ENCODE results near the gene HOXC6. TPM values are rescaled to one million over a fixed set of nuclear protein-coding genes. Genes with fewer than 3 reads are reported as not detected.

Gene HOXC6
- total RNA-seq, 1 donor, result 7.2 TPM

- no peak overlapping the region for H3K4me3 ChIP-seq (ENCODE audit: insufficient read depth, low read length)
- DNase-seq (ENCODE audit: insufficient read length, low spot score, missing footprints), result peak; percentile 37
- H3K4me2 ChIP-seq (ENCODE audit: insufficient read depth, low read length), result no peak overlapping the region
- peaks cover 6% of the 10 kb centered on the region for H3K4me1 ChIP-seq (ENCODE audit: insufficient read depth, low read length)
- no peaks in the 10 kb centered on the region for H3K27me3 ChIP-seq (ENCODE audit: insufficient read depth, low read length)
- TF ChIP-seq, protein P1, sequence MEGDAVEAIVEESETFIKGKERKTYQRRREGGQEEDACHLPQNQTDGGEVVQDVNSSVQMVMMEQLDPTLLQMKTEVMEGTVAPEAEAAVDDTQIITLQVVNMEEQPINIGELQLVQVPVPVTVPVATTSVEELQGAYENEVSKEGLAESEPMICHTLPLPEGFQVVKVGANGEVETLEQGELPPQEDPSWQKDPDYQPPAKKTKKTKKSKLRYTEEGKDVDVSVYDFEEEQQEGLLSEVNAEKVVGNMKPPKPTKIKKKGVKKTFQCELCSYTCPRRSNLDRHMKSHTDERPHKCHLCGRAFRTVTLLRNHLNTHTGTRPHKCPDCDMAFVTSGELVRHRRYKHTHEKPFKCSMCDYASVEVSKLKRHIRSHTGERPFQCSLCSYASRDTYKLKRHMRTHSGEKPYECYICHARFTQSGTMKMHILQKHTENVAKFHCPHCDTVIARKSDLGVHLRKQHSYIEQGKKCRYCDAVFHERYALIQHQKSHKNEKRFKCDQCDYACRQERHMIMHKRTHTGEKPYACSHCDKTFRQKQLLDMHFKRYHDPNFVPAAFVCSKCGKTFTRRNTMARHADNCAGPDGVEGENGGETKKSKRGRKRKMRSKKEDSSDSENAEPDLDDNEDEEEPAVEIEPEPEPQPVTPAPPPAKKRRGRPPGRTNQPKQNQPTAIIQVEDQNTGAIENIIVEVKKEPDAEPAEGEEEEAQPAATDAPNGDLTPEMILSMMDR (IDR thresholded peaks at IDR 0.05; ENCODE audit: extremely low read depth, low read depth, low read length), result no peak
- H3K9me3 ChIP-seq (ENCODE audit: low read depth, low read length), result no peaks in the 10 kb centered on the region
- H2AFZ ChIP-seq (ENCODE audit: low read length), result no peak overlapping the region
- H4K20me1 ChIP-seq (ENCODE audit: insufficient read depth, low read length), result peaks cover 19% of the 10 kb centered on the region
- H3K79me2 ChIP-seq (ENCODE audit: insufficient read depth, low read length), result peaks cover 7% of the 10 kb centered on the region
- no peak overlapping the region for H3K27ac ChIP-seq (ENCODE audit: low read depth, low read length)
- H3K36me3 ChIP-seq (ENCODE audit: insufficient read depth, low read length), result no peaks in the 10 kb centered on the region
Measured at GRCh38 chr12:54055552-54055951, 27.3 kb downstream of the HOXC6 start.

GRCh38 chr12:54056110-54056509 is 27.9 kb downstream of the HOXC6 start:
- Histone ChIP-seq H3K79me2 (ENCODE audit: insufficient read depth, low read length) (peaks cover 7% of the 10 kb centered on the region), H3K9me3 (ENCODE audit: low read depth, low read length) (no peaks in the 10 kb centered on the region), H3K4me2 (ENCODE audit: insufficient read depth, low read length) (no peak overlapping the region), H3K27ac (ENCODE audit: low read depth, low read length) (no peak overlapping the region), H3K36me3 (ENCODE audit: insufficient read depth, low read length) (no peaks in the 10 kb centered on the region), H4K20me1 (ENCODE audit: insufficient read depth, low read length) (peaks cover 19% of the 10 kb centered on the region), H3K4me3 (ENCODE audit: insufficient read depth, low read length) (no peak overlapping the region), H2AFZ (ENCODE audit: low read length) (no peak overlapping the region), H3K27me3 (ENCODE audit: insufficient read depth, low read length) (no peaks in the 10 kb centered on the region), H3K4me1 (ENCODE audit: insufficient read depth, low read length) (peaks cover 6% of the 10 kb centered on the region)
- peak; percentile 27 for DNase-seq (ENCODE audit: insufficient read length, low spot score, missing footprints)
- TF ChIP-seq, protein P1 (IDR thresholded peaks at IDR 0.05; ENCODE audit: extremely low read depth, low read depth, low read length), result no peak

- Histone ChIP-seq H2AFZ (ENCODE audit: low read length) (no peak overlapping the region), H3K4me1 (ENCODE audit: insufficient read depth, low read length) (peaks cover 6% of the 10 kb centered on the region), H3K27me3 (ENCODE audit: insufficient read depth, low read length) (no peaks in the 10 kb centered on the region), H3K9me3 (ENCODE audit: low read depth, low read length) (no peaks in the 10 kb centered on the region), H3K27ac (ENCODE audit: low read depth, low read length) (no peak overlapping the region), H3K36me3 (ENCODE audit: insufficient read depth, low read length) (no peaks in the 10 kb centered on the region), H3K79me2 (ENCODE audit: insufficient read depth, low read length) (peaks cover 2% of the 10 kb centered on the region), H4K20me1 (ENCODE audit: insufficient read depth, low read length) (peaks cover 16% of the 10 kb centered on the region), H3K4me2 (ENCODE audit: insufficient read depth, low read length) (no peak overlapping the region), H3K4me3 (ENCODE audit: insufficient read depth, low read length) (no peak overlapping the region)
- TF ChIP-seq, protein P1 (IDR thresholded peaks at IDR 0.05; ENCODE audit: extremely low read depth, low read depth, low read length), result no peak
- DNase-seq (ENCODE audit: insufficient read length, low spot score, missing footprints), result peak; percentile 49
Measured at GRCh38 chr12:54058128-54058768, 30.0 kb downstream of the HOXC6 start.

DNA sequence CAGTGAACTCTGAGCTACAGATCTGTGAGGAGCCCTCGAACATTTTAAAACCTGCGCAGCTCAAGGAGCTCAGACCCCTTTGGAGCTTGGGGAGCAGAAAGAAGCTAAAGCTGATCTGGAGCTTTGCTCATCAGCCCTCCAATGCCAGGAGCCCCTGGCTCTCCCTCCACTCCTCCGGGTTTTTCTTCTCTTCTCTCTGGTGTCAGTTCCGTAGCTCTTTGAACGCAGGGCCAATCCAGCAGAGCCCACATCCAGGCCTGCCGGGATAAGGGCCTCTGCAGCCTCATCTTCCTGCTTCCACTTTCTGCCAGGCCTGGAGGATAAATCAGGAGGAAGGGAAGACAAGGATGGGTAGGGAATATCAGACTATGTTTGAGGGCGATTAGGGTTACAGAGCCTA is 31.4 kb downstream of the HOXC6 start:
- Histone ChIP-seq H3K4me1 (ENCODE audit: insufficient read depth, low read length) (peaks cover 3% of the 10 kb centered on the region), H3K27me3 (ENCODE audit: insufficient read depth, low read length) (no peaks in the 10 kb centered on the region), H3K27ac (ENCODE audit: low read depth, low read length) (no peak overlapping the region), H4K20me1 (ENCODE audit: insufficient read depth, low read length) (peaks cover 16% of the 10 kb centered on the region), H2AFZ (ENCODE audit: low read length) (no peak overlapping the region), H3K9me3 (ENCODE audit: low read depth, low read length) (no peaks in the 10 kb centered on the region), H3K36me3 (ENCODE audit: insufficient read depth, low read length) (no peaks in the 10 kb centered on the region), H3K79me2 (ENCODE audit: insufficient read depth, low read length) (peaks cover 2% of the 10 kb centered on the region), H3K4me2 (ENCODE audit: insufficient read depth, low read length) (no peak overlapping the region), H3K4me3 (ENCODE audit: insufficient read depth, low read length) (no peak overlapping the region)
- TF ChIP-seq, protein P1 (IDR thresholded peaks at IDR 0.05; ENCODE audit: extremely low read depth, low read depth, low read length), result no peak
- DNase-seq (ENCODE audit: insufficient read length, low spot score, missing footprints), result peak; percentile 61
